NCI-H2107 (cell line): ENCODE measurements around the gene NRG3.

ENCODE experiments used
- DNase-seq: peaks from one replicate; lab custom pipeline; 2025; lab: John Stamatoyannopoulos, UW

Gene NRG3

GRCh38 chr10:82680608-82681007 lies 805.6 kb downstream of the NRG3 start:
- DNase-seq = no peak

GRCh38 chr10:82683945-82684344 lies 809.0 kb downstream of the NRG3 start:
- DNase-seq = no peak

GRCh38 chr10:82685087-82685486 lies 810.1 kb downstream of the NRG3 start:
- no peak for DNase-seq

GRCh38 chr10:82691211-82691610 lies 816.2 kb downstream of the NRG3 start:
- DNase-seq = no peak

- no peak for DNase-seq
Measured at GRCh38 chr10:82692458-82692857, 817.5 kb downstream of the NRG3 start.

- no peak for DNase-seq
Measured at GRCh38 chr10:82721831-82722230, 846.8 kb downstream of the NRG3 start.

GRCh38 chr10:82722273-82722672 lies 847.3 kb downstream of the NRG3 start:
- no peak for DNase-seq

- DNase-seq = no peak
Measured at GRCh38 chr10:82736305-82736704, 861.3 kb downstream of the NRG3 start.

- DNase-seq = no peak
Measured at GRCh38 chr10:82737549-82737948, 862.6 kb downstream of the NRG3 start.

- DNase-seq = no peak
Measured at GRCh38 chr10:82738592-82738991, 863.6 kb downstream of the NRG3 start.

GRCh38 chr10:82742478-82742877 lies 867.5 kb downstream of the NRG3 start:
- no peak for DNase-seq

GRCh38 chr10:82742898-82743297 lies 867.9 kb downstream of the NRG3 start:
- DNase-seq = no peak

- DNase-seq = no peak
Measured at GRCh38 chr10:82750538-82750937, 875.5 kb downstream of the NRG3 start.

GRCh38 chr10:82757397-82757796 lies 882.4 kb downstream of the NRG3 start:
- no peak for DNase-seq

- no peak for DNase-seq
Measured at GRCh38 chr10:82757901-82758300, 882.9 kb downstream of the NRG3 start.

- no peak for DNase-seq
Measured at GRCh38 chr10:82759050-82759449, 884.1 kb downstream of the NRG3 start.

- DNase-seq = no peak
Measured at GRCh38 chr10:82762641-82763040, 887.6 kb downstream of the NRG3 start.

GRCh38 chr10:82768040-82768439 lies 893.0 kb downstream of the NRG3 start:
- DNase-seq = no peak

GRCh38 chr10:82778908-82779307 lies 903.9 kb downstream of the NRG3 start:
- DNase-seq = no peak

GRCh38 chr10:82796510-82796909 lies 921.5 kb downstream of the NRG3 start:
- DNase-seq = no peak

GRCh38 chr10:82801289-82801688 lies 926.3 kb downstream of the NRG3 start:
- no peak for DNase-seq

- DNase-seq = no peak
Measured at GRCh38 chr10:82811621-82812020, 936.6 kb downstream of the NRG3 start.

- no peak for DNase-seq
Measured at GRCh38 chr10:82813856-82814255, 938.9 kb downstream of the NRG3 start.

- no peak for DNase-seq
Measured at GRCh38 chr10:82814635-82815034, 939.6 kb downstream of the NRG3 start.

- DNase-seq = no peak
Measured at GRCh38 chr10:82815680-82816079, 940.7 kb downstream of the NRG3 start.
